Measurements from ENCODE around the gene ERN2.
A peak's percentile ranks its signal among the peaks of the same experiment; 100 is the strongest.

ERN2 gene

GRCh38 chr16:23729503-23730424, 16.7 kb upstream of the ERN2 start:
- TF ChIP-seq, protein P1, sequence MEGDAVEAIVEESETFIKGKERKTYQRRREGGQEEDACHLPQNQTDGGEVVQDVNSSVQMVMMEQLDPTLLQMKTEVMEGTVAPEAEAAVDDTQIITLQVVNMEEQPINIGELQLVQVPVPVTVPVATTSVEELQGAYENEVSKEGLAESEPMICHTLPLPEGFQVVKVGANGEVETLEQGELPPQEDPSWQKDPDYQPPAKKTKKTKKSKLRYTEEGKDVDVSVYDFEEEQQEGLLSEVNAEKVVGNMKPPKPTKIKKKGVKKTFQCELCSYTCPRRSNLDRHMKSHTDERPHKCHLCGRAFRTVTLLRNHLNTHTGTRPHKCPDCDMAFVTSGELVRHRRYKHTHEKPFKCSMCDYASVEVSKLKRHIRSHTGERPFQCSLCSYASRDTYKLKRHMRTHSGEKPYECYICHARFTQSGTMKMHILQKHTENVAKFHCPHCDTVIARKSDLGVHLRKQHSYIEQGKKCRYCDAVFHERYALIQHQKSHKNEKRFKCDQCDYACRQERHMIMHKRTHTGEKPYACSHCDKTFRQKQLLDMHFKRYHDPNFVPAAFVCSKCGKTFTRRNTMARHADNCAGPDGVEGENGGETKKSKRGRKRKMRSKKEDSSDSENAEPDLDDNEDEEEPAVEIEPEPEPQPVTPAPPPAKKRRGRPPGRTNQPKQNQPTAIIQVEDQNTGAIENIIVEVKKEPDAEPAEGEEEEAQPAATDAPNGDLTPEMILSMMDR (IDR thresholded peaks at IDR 0.05; ENCODE audit: low read depth, low read length, poor library complexity, severe bottlenecking) = no peak
- no peak for TF ChIP-seq EZH2phosphoT487 (IDR thresholded peaks at IDR 0.05; ENCODE audit: borderline replicate concordance, low read length)
- H3K4me1 ChIP-seq (ENCODE audit: control insufficient read depth, low read length) = peaks cover 3% of the 10 kb centered on the region; the same call in 1 of the 2 replicates

GRCh38 chr16:23728112-23728477, 15.1 kb upstream of the ERN2 start:
- Histone ChIP-seq H3K27ac (ENCODE audit: low read depth, low read length) (no peak overlapping the region), H3K4me3 (ENCODE audit: low read length) (no peak overlapping the region), H4K20me1 (ENCODE audit: control insufficient read depth, insufficient read depth, low read depth, low read length) (no peaks in the 10 kb centered on the region), H3K36me3 (ENCODE audit: control insufficient read depth, low read length) (no peaks in the 10 kb centered on the region), H3K4me1 (ENCODE audit: control insufficient read depth, low read length) (0 out of 2 replicates have a peak, but pooled peaks cover 2% of the 10 kb centered on the region), H3K9me3 (ENCODE audit: control insufficient read depth, insufficient read depth, low read length) (no peaks in the 10 kb centered on the region), H3F3A (ENCODE audit: control insufficient read depth, insufficient read depth) (no peaks in the 10 kb centered on the region), H3K79me2 (ENCODE audit: control insufficient read depth, low read length) (no peaks in the 10 kb centered on the region), H3K9me2 (replicated peaks; ENCODE audit: control insufficient read depth, low read length) (no peaks in the 10 kb centered on the region), H3K27me3 (ENCODE audit: control insufficient read depth, low read length) (no peaks in the 10 kb centered on the region), H3K4me2 (ENCODE audit: low read length) (peak overlapping the region; percentile 43; the same call in 1 of the 2 replicates)
- no peak for TF ChIP-seq EZH2phosphoT487 (IDR thresholded peaks at IDR 0.05; ENCODE audit: borderline replicate concordance, low read length)
- TF ChIP-seq, protein P1 (IDR thresholded peaks at IDR 0.05; ENCODE audit: low read depth, low read length, poor library complexity, severe bottlenecking) = no peak

More at GRCh38 chr16:23729503-23730424, 16.7 kb upstream of the ERN2 start:
- Histone ChIP-seq H3F3A (ENCODE audit: control insufficient read depth, insufficient read depth) (no peaks in the 10 kb centered on the region), H3K79me2 (ENCODE audit: control insufficient read depth, low read length) (no peaks in the 10 kb centered on the region), H4K20me1 (ENCODE audit: control insufficient read depth, insufficient read depth, low read depth, low read length) (no peaks in the 10 kb centered on the region), H3K9me2 (replicated peaks; ENCODE audit: control insufficient read depth, low read length) (no peaks in the 10 kb centered on the region), H3K4me3 (ENCODE audit: low read length) (no peak overlapping the region), H3K27me3 (ENCODE audit: control insufficient read depth, low read length) (no peaks in the 10 kb centered on the region), H3K36me3 (ENCODE audit: control insufficient read depth, low read length) (no peaks in the 10 kb centered on the region), H3K27ac (ENCODE audit: low read depth, low read length) (no peak overlapping the region), H3K4me2 (ENCODE audit: low read length) (no peak overlapping the region), H3K9me3 (ENCODE audit: control insufficient read depth, insufficient read depth, low read length) (no peaks in the 10 kb centered on the region)

GRCh38 chr16:23726710-23727109, 13.7 kb upstream of the ERN2 start:
- H3F3A ChIP-seq (ENCODE audit: control insufficient read depth, insufficient read depth) = no peaks in the 10 kb centered on the region
- no peak overlapping the region for H3K4me2 ChIP-seq (ENCODE audit: low read length)
- no peak overlapping the region for H3K27ac ChIP-seq (ENCODE audit: low read depth, low read length)
- TF ChIP-seq EZH2phosphoT487 (IDR thresholded peaks at IDR 0.05; ENCODE audit: borderline replicate concordance, low read length) = no peak
- TF ChIP-seq, protein P1 (IDR thresholded peaks at IDR 0.05; ENCODE audit: low read depth, low read length, poor library complexity, severe bottlenecking) = no peak
- H3K36me3 ChIP-seq (ENCODE audit: control insufficient read depth, low read length) = no peaks in the 10 kb centered on the region
- H3K79me2 ChIP-seq (ENCODE audit: control insufficient read depth, low read length) = no peaks in the 10 kb centered on the region
- 0 out of 2 replicates have a peak, but pooled peaks cover 2% of the 10 kb centered on the region for H3K4me1 ChIP-seq (ENCODE audit: control insufficient read depth, low read length)
- H3K9me2 ChIP-seq (replicated peaks; ENCODE audit: control insufficient read depth, low read length) = no peaks in the 10 kb centered on the region
- no peaks in the 10 kb centered on the region for H3K9me3 ChIP-seq (ENCODE audit: control insufficient read depth, insufficient read depth, low read length)
- H3K27me3 ChIP-seq (ENCODE audit: control insufficient read depth, low read length) = no peaks in the 10 kb centered on the region
- no peaks in the 10 kb centered on the region for H4K20me1 ChIP-seq (ENCODE audit: control insufficient read depth, insufficient read depth, low read depth, low read length)
- H3K4me3 ChIP-seq (ENCODE audit: low read length) = no peak overlapping the region
